GM21390 (cell line): ENCODE results near the gene DRICH1.
"Not testable (repeated sequence)": the region's sequence is repeated elsewhere in the genome, so short reads cannot be mapped to it uniquely, and the experiment has no call there.

ENCODE experiments used
- ATAC-seq: cut with Tn5 transposase; IDR thresholded peaks from one replicate; pipeline ENCODE4 v1.9.1; 2021; ENCODE audit not compliant: unreplicated experiment

The DRICH1 gene

DNA sequence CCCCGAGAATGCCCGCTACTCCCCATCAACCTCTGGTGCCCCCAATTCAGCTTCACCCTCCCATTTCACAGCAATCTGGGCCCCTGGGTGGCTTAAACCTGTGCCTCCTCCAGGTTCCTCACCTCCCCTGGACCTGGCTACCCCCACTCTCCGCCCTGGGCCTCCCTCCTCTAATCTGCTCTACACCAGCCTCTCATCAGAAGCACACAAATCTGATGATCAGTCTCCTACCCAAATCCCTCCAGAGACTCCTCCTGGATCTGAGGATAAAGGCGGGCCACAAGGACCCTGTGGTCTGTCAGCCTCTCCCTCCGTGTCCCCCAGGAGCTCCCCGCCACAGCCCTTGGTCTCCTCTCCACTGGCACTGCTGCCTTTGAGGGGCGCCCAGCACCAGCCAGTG, 28.9 kb downstream of the DRICH1 start:
- ATAC-seq, result no peak

DNA sequence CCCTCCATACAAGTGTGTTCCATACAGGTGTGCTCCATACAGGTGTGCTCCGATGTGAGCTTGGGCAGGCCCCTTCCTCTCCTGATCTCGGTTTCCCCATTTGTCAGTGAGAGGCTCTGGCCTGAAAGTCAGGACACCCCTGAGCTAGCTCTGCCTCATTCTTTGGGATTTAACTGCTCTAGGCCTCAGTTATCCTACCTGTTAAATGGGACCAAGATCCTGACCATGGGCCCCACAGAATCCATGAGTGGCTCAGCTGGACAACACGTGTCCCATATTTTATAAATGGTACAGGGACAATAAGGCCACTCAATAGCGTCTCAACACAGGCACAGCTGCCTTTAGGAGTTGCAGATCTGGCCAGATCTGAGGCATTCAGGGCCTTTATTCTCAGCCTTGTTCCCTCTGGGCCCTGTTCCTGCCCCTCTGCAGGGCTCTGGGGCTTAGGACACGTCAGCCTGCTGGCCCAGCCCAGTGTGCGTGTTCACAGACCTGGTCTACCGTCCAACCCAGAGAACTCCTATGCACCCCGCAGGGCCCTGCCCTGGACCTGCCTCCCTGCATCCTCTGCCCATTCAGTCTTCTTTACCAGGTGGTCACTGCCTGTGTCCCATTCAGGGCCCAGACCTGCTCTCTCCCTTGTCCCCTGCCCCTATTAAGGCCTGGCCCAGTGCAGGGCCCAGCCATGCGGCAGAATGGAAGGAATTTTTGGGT, 33.2 kb downstream of the DRICH1 start:
- ATAC-seq, result no peak

DNA sequence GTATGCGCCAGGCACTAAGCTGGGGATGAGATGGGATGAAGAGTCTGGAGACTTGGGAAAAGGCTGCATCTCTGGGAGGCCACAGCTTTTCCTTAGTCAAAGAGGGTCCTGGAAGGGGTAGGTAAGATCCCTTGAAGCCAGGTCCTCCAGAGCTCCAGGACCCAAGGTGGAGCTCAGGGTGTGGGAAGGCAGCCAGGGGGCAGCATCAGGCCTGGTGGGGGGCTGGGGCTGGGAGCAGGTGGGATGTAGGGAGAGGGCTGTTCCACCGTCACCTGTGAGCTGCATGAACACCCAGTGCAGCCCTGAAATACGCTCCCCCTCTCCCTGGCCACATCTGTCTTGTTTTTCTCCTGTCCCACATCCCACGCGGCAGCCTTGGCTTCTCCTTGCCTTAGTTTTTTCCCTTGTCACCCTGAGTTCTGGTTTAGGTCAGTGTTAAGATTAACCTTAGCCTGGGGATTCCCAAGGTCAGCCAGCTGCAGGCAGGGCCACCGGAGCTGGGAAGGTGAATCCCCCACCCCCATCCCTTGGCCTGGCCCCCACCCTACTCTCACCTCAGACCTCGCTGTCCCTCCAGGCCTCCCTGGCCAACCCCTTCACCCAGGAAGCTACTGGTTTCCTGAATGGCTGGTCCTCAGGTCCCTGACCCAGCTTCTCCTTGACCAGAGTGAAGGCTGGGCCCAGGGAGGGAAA, 34.4 kb downstream of the DRICH1 start:
- not testable (repeated sequence) for ATAC-seq

DNA sequence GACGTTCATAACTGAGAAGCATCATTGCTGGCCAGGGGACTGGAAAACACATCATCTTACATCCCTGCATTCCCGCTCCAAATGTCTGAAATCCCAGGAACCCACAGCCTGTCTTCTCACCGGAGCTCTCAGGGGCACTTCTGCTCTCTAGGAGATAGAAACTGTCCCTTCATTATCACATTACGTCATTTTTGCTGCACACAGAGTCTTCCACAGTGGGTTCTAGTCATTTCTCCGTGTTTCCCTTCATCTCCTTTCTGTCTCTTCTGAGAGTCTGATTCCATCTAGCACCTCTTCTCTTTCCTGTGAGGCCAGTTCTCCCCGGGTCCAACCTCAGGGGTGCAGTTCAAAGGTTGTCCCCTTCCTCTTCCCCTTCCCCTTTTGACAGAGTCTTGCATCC, 36.2 kb downstream of the DRICH1 start:
- ATAC-seq, result not testable (repeated sequence)

DNA sequence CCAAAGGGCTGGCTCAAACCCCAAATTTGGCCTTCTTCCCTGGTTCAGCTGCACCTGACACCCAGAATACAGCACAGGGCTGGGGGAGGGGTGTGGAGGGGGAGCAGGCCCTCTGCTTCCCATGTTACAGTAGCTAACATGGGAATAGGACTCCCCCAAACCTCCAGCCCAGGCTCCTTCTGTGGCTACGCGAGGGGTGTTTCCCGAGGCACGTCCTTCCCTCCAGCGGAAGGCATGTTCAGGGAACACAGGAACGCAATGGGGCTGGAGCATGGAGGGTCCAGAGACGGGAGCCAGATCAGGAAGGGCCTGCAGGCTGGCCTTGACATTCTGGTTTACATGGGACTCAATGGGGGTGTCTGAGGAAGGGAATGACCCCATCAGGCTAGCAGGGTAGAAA, 40.3 kb downstream of the DRICH1 start:
- ATAC-seq, result no peak

DNA sequence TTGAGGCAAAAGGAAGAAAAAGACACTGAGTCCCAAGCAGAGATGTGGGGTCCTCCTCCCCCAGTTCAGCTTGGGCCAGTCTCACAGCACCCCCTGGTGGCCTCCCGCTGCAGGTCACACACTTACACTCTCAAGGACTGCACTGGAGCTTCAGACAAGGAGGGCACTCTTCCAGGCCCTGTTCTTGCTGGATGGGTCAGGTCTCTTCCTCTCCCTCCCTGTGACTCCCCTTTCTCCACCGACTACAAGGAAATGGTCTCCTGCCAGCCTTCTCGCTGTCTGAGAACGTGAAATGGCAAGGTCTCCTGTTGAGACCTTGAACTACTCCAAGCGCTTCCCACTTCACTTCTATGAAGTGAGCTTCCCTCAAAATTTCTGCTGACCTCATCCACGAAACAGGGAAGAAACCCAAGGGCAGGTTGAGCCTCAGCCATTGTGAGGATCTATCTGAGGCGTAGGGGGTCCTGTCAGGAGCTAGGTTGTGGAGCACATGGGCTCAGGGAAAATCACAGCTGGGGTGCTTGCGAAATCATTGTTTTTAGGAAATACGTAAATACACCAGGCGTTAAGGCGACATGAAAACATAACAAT, 40.8 kb downstream of the DRICH1 start:
- no peak for ATAC-seq

DNA sequence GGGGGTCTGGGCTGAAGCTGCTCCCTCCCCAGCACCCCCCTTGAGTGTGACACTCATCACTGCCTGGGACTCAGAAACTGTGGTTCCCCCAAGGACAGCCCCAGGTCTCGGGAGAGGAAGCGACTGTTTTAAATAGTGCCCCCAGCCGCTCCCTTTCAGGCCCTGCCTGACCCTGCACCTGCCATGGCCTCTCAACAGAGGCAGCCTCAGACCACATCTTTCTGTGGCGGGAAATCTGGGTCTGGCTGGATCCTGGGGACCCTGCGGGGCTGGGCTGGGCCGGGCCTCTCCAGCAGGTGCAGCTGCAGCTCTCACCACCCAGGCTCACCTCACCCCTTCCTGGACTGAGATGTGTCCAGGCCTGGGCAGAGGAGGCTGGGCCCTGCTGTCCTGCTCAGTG, 48.3 kb downstream of the DRICH1 start:
- no peak for ATAC-seq

DNA sequence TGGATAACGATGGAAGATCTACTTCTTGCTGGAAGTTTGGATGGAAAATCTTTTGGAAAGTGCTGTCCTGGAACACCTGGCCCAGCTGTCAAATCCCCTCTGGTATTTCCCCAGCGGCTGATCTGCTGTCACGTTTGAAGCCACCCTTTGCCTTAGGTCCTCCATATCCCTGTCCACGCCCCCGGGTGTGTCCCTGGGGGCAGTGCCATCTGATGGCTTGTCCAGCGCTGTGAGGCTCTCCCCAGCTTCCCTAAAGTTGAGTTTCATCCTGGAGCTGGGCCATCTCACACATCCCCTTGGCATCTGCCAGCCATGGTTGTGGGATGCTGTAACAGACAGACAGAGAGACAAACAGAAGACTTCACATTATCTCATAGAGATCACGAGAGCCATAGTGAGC, 49.0 kb downstream of the DRICH1 start:
- ATAC-seq, result no peak

DNA sequence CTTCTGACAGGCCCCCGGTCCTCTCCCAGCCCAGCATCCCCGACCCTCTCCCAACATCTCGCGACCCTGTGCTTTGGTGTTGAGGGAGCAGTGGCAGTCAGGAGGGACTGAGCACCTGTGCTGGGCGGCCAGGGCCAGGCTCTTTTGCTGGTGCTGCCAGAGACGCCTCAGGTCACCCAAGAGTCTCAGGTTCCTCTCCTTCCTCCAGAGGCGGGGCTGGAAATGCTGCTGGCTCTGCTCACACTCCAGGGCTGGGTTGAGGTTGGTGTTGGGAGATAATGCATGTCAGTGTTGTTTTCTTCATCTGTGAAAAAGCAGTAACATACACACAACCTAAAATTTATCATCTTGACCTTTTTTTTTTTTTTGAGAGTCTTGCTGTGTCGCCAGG, 50.9 kb downstream of the DRICH1 start:
- no peak for ATAC-seq

DNA sequence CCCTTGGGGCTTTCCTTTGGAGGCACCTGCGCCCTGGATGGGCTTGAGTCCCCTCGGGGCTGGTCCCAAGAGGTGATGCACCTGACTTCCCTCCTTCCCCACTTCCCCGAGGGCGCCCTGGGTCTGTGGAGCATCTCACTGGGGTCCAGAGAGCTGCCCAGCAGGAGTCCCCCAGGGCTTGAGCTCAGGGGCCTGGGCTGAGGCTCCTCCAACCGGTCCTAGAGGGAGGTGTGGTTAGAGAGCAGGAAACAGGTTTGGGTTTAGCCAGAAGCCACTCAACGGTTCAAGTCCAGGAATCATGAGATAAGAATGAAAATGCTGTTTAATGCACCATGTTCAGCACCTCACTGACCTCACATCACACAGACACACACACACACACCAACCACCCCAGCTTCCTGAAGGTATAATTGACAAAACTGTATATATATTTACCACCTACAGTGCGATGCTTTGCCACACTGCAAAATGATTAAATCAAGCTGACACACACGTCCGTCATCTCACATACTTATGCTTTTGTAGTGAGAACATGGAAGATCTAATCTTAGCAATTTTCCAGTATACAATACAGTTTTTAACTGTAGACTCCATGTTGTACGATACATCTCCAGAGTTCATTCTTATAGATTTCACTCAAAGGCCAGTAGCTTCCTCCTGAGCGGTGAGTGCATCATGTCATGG, 51.4 kb downstream of the DRICH1 start:
- no peak for ATAC-seq

DNA sequence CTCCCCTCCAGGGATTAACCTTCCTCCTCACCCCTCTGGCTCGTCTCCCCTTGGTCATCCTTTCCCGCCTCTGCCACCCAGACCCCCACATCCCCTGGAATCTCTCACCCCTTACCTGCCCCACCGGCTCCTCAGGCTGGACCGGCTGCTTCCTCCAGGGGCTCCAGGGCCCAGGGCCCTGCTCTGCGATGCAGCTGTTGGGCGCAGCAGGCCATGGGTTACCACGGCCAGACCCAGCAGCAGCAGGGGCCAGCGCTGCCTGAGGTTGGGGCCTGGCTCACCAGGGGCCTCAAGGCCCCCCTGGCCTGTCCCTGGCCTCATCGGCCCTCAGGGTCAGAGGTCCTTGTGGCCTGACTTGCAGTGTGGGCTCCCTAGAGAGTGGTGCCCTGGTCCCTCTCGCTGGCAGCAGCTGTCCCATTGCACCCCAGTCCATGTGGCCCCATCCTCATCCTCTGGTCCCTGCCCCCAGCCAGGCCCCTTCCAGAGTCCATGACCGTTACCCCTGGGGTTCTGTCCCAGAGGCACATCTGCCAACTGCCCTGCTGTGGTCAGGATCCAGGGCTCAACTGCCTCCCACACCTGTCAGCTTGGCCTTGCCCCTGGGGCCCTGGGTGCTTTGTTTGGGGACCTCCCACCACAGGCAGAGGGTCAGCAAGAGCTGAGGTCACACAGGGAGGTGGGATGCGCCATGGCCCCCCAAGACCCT, 52.1 kb downstream of the DRICH1 start, which contains the start of gene IGLL1:
Gene IGLL1, minus strand, starts transcription at position 421 of the 706 bp plus-strand sequence. Its CDS starts 100 bp downstream, at position 321.
- ATAC-seq, result no peak

DNA sequence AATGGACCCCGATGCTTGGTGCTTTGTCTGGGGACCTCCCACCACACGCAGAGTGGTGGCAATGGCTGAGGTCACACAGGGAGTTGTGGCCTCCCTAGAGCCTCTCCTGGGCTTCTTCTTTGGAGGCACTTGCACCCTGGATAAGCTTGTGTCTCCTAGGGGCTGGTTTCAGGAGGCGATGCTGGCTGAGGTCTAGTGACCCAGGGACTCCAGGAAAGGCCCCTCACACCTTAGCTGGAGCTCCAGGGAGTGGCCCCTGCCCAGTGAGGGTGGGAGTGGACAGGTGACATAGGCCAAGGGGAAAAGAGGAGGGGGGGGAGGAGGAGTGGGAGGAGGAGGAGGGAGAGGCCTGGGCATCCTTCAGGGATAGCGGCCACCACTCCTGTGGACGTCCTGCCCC, 52.8 kb downstream of the DRICH1 start:
- ATAC-seq, result no peak

DNA sequence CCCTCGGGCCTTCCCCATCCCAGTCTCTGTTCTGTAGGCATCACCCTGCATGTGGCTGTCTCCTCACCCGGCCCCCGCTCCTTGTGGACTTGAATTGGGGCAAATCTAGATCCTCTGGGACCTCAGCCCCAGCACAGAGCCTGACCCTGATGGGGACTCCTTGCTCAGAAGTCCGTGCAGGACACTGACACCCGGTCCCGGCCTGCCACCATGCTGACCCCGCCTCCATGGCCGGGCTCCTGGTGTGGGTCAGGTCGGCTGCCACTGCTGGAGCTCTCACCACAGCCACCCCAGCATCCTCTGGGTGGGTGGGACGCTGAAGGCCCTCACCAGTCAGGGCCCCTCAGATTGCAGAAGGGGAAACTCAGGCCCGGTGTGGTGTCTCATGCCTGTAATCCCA, 53.8 kb downstream of the DRICH1 start:
- no peak for ATAC-seq

DNA sequence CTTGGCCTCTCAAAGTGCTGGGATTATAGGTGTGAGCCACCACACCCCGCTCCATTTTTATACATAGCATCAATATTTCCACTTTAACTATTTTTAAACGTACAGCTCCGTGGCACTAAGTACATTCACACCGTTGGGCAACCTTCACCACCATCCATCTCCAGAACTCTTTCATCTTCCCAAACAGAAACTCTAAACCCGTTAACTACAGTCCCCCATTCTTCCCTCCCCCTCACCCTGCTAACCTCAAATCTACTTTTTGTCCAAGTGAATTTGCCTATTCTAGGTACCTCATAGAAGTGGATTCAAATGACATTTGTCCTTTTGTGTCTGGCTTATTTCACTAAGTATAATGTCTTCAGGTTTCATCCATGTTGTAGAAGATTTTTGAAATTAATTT, 55.4 kb downstream of the DRICH1 start:
- ATAC-seq, result no peak

DNA sequence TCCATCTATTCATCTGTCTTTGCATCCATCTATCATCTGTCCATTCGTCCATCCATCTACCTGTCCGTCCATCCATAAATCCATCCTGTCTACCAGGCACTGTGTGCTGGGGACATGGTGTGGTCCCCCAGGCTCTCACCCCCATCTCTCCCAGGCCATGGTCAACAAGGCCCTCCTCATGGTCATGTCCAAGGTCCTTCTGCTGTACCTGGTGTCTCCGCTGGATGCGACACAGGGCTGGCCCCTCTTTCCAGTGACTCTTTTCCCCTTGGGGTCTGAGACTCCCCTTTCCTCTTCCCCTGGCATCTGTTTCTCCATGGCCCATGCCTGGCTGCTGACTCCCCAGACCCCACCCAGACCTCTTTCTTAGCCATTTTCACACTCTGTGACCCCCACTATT, 56.5 kb downstream of the DRICH1 start:
- no peak for ATAC-seq

DNA sequence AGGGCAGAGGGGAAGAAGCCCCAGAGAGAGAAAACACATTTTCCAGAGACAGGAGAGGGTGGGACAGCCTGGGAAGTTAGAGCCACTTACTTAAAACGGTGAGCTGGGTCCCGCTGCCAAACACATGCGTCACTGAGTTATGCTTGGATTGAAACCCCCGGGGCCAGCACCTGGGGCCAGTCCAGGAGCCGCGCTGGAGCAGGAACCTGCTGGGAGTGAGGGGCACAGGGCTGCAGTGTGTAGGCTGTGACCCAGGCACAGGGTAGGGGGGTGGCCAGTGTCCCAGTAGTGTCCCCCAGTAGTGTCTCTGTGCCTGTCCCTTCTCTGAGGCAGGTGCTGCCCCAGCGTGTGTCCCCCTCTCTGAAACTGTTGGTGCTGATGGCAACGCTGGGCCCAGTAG, 57.2 kb downstream of the DRICH1 start:
- ATAC-seq, result no peak

DNA sequence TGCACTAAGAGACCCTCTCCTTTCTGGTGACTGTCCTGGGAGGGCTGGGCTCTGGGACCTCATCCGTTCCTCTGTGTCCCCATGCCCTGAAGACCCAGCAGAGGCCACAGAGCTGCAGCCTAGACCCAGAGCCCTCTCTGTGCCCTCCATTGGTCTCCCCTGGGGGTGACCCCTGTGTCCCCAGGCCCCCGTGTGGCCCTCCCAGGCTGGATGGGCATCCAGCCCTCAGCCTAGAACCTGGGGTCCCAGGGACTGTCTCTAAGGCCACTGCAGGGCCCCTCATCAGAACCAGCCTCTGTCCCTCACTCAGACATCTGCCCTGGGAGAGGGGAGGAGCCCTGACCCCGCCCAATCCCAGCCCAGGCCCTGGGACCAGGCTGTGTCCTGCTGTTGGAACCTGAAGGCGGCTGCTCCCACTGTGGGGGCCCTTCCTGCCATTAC, 57.7 kb downstream of the DRICH1 start:
- ATAC-seq, result no peak

DNA sequence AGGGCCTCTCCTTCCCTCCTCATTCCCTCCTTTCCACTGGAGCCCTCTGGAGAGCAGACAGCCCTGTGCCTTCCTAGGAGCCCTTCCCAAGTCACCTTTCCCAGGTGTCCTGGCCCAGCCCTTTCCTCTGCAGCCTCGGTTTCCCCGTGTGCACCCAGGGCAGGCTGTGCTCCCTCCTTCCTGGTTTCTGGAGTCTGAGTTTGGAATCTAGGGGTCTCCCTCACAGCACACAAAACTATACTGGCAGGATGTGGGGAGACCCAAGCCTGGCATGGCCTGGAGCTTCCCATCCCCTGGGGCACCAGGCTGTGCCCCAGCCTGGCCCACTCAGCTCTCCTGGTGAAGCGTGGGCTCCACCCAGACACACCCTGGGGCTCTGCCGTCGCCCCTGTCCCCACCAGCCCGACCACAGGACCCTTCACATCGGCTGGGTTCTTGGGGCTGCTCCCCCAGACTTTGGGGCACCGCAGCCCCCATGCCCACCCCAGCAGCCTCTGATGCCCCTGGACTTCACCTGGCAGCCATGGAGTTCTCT, 58.4 kb downstream of the DRICH1 start:
- ATAC-seq, result not testable (repeated sequence)

DNA sequence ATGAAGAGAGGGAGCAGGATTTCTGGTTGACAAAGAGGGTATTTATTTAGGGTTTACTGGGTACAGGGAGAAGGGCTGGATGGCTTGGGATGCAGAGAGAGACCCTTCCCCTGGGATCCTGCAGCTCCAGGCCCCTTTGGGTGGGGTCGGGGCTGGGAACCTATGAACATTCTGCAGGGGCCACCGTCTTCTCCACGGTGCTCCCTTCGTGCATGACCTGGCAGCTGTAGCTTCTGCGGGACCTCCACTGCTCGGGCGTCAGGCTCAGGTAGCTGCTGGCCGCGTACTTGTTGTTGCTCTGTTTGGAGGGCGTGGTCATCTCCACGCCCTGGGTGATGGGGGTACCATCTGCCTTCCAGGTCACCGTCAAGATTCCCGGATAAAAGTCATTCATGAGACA, 59.0 kb downstream of the DRICH1 start:
- not testable (repeated sequence) for ATAC-seq

DNA sequence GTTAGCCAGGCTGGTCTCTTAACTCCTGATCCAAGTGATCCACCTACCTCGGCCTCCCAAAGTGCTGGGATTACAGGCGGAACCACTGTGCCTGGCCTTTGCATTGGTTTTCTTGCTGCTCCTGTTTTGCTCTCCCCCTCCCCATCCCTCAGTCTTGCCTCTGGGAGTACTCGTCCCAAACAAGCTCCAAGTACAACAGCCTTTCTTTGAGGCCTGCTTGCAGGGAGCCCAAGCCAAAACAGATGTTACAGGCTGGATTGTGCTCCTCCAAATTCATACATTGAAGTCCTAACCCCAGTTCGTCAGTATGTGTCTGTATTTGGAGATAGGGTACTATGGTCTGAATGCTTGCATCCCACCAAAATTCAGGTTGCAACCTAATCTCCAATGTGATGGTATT, 60.6 kb downstream of the DRICH1 start:
- ATAC-seq, result no peak

DNA sequence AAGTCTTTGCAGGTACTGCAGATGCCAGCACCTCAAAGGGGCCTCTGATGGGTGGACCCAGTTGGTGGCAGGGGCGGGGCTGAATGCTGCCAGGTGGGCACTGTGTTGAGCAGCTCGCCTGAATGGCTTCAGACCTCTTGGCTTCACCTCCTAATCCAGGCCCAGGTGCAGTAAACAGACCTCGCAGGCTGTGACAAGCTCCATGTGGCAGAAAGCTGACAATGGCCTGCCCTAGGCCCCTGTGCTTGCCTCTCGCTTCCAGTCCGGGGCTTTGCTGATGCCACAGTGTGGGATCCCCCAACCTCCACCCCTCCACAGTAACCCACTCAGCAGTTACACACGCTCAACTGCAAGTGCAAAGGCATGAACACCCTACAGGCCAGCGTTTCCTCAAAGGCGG, 61.4 kb downstream of the DRICH1 start:
- no peak for ATAC-seq
